GM12873 (cell line): Measurements from ENCODE around the gene OTX1.

Source experiments
- CTCF ChIP-seq: IDR thresholded peaks from 2 replicates; pipeline ENCODE4 v1.5.1; 2012; ENCODE audit warnings: low read depth, mild to moderate bottlenecking, moderate library complexity, low read length, control low read depth; ENCODE audit not compliant: insufficient read depth; ENCODE audit errors: missing control alignments

OTX1 gene

DNA sequence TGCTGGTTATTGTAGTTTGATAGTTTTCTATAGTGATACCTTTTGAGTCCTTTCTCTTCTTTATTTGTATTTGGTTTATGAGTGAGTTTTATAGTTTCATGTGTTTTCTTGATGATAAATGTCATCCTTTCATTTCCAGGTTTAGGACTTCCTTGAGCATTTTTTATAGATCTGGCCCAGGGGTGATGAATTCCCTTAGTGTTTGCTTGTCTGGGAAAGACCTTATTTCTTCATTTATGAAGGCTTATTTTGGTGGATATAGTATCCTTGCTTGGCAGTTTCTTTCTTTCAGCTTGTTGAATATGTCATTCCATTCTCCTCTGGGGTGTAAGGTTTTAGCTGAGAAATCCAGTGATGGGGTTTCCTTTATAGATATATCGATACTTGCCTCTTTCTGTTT, 53.9 kb downstream of the OTX1 start:
- no peak for TF ChIP-seq CTCF
